ENCODE data around the gene MKRN2. TPM values are rescaled to one million over a fixed set of nuclear protein-coding genes. Genes with fewer than 3 reads are reported as not detected.

The MKRN2 gene
- total RNA-seq, 1 donor = 42.7 TPM

- DNase-seq (ENCODE audit: low read depth) = no peak
- no peak overlapping the region for H3K4me3 ChIP-seq (ENCODE audit: low read depth, low read length)
- TF ChIP-seq, protein P1, sequence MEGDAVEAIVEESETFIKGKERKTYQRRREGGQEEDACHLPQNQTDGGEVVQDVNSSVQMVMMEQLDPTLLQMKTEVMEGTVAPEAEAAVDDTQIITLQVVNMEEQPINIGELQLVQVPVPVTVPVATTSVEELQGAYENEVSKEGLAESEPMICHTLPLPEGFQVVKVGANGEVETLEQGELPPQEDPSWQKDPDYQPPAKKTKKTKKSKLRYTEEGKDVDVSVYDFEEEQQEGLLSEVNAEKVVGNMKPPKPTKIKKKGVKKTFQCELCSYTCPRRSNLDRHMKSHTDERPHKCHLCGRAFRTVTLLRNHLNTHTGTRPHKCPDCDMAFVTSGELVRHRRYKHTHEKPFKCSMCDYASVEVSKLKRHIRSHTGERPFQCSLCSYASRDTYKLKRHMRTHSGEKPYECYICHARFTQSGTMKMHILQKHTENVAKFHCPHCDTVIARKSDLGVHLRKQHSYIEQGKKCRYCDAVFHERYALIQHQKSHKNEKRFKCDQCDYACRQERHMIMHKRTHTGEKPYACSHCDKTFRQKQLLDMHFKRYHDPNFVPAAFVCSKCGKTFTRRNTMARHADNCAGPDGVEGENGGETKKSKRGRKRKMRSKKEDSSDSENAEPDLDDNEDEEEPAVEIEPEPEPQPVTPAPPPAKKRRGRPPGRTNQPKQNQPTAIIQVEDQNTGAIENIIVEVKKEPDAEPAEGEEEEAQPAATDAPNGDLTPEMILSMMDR (IDR thresholded peaks at IDR 0.05; ENCODE audit: insufficient read depth, low read depth, low read length) = no peak
Observed at GRCh38 chr3:12577379-12577778, 20.5 kb downstream of the MKRN2 start.

DNA sequence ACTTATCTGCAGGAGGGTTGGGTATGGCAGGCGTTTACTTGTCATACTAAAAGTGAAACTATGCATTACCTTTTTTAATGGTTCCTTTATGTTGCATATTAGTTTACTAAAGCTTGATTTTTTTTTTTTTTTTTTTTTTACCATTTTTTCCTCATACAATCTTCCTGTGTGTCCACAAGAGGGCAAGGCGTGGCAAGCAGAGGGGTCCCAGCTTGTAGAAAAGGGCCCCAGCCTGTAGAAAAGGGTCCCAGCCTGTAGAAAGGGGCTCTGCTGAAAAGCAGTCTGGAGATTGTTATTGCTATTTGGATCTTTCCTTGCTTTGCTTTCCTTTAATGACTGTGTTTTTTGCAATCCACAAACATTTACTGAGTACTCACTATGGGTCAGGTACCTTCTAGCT lies 21.9 kb downstream of the MKRN2 start:
- no peak for DNase-seq (ENCODE audit: low read depth)
- TF ChIP-seq, protein P1 (IDR thresholded peaks at IDR 0.05; ENCODE audit: insufficient read depth, low read depth, low read length) = peak; percentile 21
- H3K4me3 ChIP-seq (ENCODE audit: low read depth, low read length) = no peak overlapping the region

GRCh38 chr3:12579456-12579855 lies 22.6 kb downstream of the MKRN2 start:
- no peak for DNase-seq (ENCODE audit: low read depth)
- no peak overlapping the region for H3K4me3 ChIP-seq (ENCODE audit: low read depth, low read length)
- TF ChIP-seq, protein P1 (IDR thresholded peaks at IDR 0.05; ENCODE audit: insufficient read depth, low read depth, low read length) = no peak

GRCh38 chr3:12579905-12580304 lies 23.0 kb downstream of the MKRN2 start:
- no peak overlapping the region for H3K4me3 ChIP-seq (ENCODE audit: low read depth, low read length)
- TF ChIP-seq, protein P1 (IDR thresholded peaks at IDR 0.05; ENCODE audit: insufficient read depth, low read depth, low read length) = no peak
- peak; percentile 55 for DNase-seq (ENCODE audit: low read depth)

DNA sequence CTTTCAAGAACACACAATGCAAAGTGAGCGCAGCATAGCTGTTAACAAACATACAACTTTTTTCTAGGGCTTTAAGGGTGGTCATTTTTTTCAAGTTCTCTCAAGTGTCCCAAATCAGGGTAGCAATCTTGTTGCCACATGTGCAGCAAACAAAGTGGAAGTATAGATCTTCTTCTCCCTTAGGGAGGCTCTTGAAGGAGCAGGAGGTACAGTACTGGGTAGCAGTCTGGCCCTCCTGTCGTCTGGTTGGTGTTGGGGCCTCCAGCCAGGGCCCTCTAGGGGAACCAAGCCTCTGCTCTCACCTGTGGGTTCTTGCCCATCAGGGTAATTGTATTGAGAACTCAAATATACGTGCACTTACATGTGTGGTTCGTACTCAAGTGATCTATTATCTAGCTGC lies 25.8 kb downstream of the MKRN2 start:
- DNase-seq (ENCODE audit: low read depth) = no peak
- TF ChIP-seq, protein P1 (IDR thresholded peaks at IDR 0.05; ENCODE audit: insufficient read depth, low read depth, low read length) = no peak

GRCh38 chr3:12583280-12583679 lies 26.4 kb downstream of the MKRN2 start:
- no peak overlapping the region for H3K4me3 ChIP-seq (ENCODE audit: low read depth, low read length)
- TF ChIP-seq, protein P1 (IDR thresholded peaks at IDR 0.05; ENCODE audit: insufficient read depth, low read depth, low read length) = no peak
- DNase-seq (ENCODE audit: low read depth) = no peak

More for the DNA sequence above, 25.8 kb downstream of the MKRN2 start:
- no peak overlapping the region for H3K4me3 ChIP-seq (ENCODE audit: low read depth, low read length)

- TF ChIP-seq, protein P1 (IDR thresholded peaks at IDR 0.05; ENCODE audit: insufficient read depth, low read depth, low read length) = no peak
- H3K4me3 ChIP-seq (ENCODE audit: low read depth, low read length) = no peak overlapping the region
- DNase-seq (ENCODE audit: low read depth) = no peak
Observed at GRCh38 chr3:12584083-12584482, 27.2 kb downstream of the MKRN2 start.
